ENCODE measurements around the gene PSKH1.

The PSKH1 gene

DNA sequence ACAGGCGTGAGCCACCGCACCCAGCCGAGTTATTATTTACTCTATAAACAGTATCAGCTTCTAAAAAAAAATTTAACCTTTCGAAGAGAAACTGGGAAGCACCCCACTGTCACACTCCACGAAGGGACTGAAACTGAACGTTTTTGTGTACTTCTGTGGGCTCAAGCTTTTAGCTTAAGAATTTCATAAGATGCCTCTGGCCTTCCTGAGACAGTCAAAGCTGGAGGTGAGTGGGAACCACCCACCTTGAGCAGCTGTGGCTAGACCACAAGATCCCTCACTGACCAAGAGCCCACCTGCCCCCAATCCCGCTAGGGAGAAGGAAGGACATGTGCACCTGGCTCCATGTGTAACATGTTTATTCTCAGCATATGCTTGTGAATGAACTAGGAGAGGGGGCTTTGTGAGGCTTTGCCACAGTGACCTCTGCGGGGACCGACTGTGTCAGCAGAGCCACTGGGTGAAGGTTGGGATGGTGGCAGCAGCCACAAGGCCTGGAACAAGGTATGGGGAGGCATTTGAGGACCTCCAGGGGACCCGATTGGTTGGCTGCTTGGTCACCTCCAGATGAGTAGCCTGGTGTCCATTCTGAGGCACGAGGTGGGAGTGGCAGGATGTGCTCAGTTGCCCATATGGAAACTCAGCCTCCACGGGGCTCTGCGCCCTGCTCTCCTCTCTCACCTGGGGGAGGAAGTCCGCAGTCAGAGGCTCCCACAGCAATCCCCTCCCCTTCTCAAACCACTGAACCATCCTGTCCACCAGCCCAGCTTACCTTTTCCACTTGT is 82.5 kb downstream of the PSKH1 start:
- DNase-seq (ENCODE audit: low read depth): no peak
- no peak overlapping the region for H3K4me3 ChIP-seq (replicated peaks; ENCODE audit: low read depth, low read length)
- TF ChIP-seq, protein P1, sequence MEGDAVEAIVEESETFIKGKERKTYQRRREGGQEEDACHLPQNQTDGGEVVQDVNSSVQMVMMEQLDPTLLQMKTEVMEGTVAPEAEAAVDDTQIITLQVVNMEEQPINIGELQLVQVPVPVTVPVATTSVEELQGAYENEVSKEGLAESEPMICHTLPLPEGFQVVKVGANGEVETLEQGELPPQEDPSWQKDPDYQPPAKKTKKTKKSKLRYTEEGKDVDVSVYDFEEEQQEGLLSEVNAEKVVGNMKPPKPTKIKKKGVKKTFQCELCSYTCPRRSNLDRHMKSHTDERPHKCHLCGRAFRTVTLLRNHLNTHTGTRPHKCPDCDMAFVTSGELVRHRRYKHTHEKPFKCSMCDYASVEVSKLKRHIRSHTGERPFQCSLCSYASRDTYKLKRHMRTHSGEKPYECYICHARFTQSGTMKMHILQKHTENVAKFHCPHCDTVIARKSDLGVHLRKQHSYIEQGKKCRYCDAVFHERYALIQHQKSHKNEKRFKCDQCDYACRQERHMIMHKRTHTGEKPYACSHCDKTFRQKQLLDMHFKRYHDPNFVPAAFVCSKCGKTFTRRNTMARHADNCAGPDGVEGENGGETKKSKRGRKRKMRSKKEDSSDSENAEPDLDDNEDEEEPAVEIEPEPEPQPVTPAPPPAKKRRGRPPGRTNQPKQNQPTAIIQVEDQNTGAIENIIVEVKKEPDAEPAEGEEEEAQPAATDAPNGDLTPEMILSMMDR (IDR thresholded peaks at IDR 0.05; ENCODE audit: low read length, missing control alignments): no peak

- TF ChIP-seq, protein P1 (IDR thresholded peaks at IDR 0.05; ENCODE audit: low read length, missing control alignments): no peak
- DNase-seq (ENCODE audit: low read depth): no peak
- no peak overlapping the region for H3K4me3 ChIP-seq (replicated peaks; ENCODE audit: low read depth, low read length)
Measured at GRCh38 chr16:67976205-67976604, 83.2 kb downstream of the PSKH1 start.

DNA sequence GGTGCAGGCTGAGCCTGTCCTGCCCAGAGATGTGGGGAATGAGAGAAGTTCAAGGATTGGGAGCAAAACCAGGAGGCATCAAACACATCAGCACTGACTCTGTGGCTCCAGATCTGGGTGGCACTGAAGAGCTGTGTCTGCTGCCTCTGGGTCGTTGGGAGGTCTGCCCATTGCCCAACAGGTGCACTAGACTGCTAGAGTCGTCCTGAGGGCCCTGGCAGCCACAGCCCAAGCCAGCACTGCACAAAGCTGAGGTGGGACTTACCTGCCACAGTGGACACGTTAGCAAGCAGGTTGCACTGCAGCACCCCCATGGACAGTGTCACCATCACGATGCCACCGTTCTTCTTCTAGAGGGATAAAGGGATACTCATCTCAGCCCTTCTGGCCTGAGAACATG is 84.0 kb downstream of the PSKH1 start:
- H3K4me3 ChIP-seq (replicated peaks; ENCODE audit: low read depth, low read length): no peak overlapping the region
- DNase-seq (ENCODE audit: low read depth): no peak
- TF ChIP-seq, protein P1 (IDR thresholded peaks at IDR 0.05; ENCODE audit: low read length, missing control alignments): no peak

- no peak overlapping the region for H3K4me3 ChIP-seq (replicated peaks; ENCODE audit: low read depth, low read length)
- TF ChIP-seq, protein P1 (IDR thresholded peaks at IDR 0.05; ENCODE audit: low read length, missing control alignments): no peak
- DNase-seq (ENCODE audit: low read depth): no peak
Measured at GRCh38 chr16:67977469-67978227, 84.6 kb downstream of the PSKH1 start.

Data from fibroblast of pulmonary artery (primary cell).